ENCODE results near the gene GALT.

GALT gene

GRCh38 chr9:34615132-34615531, 31.3 kb upstream of the GALT start:
- TF ChIP-seq, protein P1, sequence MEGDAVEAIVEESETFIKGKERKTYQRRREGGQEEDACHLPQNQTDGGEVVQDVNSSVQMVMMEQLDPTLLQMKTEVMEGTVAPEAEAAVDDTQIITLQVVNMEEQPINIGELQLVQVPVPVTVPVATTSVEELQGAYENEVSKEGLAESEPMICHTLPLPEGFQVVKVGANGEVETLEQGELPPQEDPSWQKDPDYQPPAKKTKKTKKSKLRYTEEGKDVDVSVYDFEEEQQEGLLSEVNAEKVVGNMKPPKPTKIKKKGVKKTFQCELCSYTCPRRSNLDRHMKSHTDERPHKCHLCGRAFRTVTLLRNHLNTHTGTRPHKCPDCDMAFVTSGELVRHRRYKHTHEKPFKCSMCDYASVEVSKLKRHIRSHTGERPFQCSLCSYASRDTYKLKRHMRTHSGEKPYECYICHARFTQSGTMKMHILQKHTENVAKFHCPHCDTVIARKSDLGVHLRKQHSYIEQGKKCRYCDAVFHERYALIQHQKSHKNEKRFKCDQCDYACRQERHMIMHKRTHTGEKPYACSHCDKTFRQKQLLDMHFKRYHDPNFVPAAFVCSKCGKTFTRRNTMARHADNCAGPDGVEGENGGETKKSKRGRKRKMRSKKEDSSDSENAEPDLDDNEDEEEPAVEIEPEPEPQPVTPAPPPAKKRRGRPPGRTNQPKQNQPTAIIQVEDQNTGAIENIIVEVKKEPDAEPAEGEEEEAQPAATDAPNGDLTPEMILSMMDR (IDR thresholded peaks at IDR 0.05; ENCODE audit: insufficient read depth, low read depth, low read length, missing control alignments), result no peak
- no peak overlapping the region for H3K4me3 ChIP-seq (ENCODE audit: low read depth, low read length)
- DNase-seq (ENCODE audit: low read depth), result no peak

- DNase-seq (ENCODE audit: low read depth), result peak; percentile 96
- H3K4me3 ChIP-seq (ENCODE audit: low read depth, low read length), result peak within 1 kb of the TSS; percentile 86
- TF ChIP-seq, protein P1 (IDR thresholded peaks at IDR 0.05; ENCODE audit: insufficient read depth, low read depth, low read length, missing control alignments), result no peak
Measured at GRCh38 chr9:34620061-34620994, 26.1 kb upstream of the GALT start, which contains the start of gene DCTN3. DCTN3 (minus strand) TSS chr9:34620495; CDS start chr9:34620464, 31 bp downstream.

DNA sequence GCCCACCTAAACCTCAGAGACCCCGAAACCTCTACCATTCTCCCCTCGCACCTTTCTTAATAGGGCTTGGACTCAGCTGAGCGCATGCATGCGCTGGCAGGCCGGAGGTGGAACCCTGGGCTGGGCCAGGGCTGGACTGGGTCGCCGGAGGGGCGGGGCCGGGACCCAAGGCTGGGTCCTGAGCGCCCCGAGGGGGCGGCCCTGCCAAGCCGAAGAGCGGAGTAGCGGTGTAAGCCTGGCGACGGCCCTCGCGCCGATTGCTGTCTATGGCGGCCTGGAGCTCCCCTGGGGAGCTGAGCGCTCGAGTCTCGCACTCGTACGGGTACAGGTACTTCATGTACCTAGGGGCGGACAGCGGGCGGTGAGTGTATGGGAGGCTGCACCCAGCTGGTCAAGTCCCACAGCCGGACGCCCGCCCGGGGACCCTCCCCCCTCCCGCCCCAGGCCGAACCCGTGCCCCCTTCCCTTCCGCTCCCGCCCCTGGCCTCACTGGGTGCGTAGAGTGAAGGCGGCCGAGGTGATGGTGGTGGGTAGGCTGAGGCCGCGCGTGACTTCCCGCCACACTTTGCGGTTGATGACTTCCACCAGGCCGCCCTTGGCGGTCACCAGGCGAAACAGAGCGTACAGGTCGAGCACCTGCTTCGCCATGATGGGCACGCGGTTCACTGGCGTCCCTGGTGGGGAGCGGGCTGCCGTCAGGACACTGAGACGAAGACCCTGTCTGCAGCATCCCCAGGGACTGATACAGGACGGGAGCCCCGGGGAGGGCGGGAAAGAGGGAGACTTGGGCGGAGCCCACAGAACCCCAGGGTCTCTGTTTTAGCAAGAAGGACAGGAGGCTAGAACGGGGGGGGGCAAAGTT, 22.9 kb upstream of the GALT start:
- H3K4me3 ChIP-seq (ENCODE audit: low read depth, low read length), result no peak overlapping the region
- DNase-seq (ENCODE audit: low read depth), result no peak
- TF ChIP-seq, protein P1 (IDR thresholded peaks at IDR 0.05; ENCODE audit: insufficient read depth, low read depth, low read length, missing control alignments), result no peak

DNA sequence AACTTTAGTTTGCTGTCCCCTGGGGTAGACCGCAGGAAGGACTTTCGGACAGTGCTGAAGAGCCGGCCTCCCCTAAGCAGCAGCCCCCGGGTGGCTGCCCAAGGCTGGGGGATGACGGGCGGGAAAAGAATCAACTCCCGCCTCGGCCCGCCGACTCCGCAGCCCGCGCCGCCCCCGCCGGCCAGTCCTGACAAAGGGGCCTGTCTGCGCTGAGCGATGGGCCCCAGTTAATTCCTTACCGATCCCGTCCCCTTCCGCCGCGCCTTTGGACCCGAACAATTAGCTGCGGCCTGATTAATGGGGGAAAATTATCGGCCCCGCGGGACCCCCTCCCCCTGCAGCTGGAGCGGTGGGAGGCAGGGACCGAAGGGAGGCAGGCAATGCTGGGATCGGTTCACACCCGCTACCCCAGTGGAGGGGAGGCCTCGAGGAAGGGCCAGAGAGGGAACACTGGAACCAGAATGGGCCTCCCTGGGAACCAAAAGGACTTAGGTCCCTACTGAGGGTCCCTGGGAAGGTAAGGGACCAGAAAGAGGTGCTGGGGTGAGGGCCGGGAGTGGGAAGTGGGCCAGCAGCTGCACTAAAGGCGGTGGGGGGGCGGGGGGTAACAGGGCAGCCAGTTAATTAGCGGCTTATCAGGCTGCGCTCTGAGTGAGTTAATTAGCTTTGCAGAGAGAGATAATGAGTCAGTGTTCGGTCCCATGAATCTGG, 21.8 kb upstream of the GALT start:
- DNase-seq (ENCODE audit: low read depth), result no peak
- no peak overlapping the region for H3K4me3 ChIP-seq (ENCODE audit: low read depth, low read length)
- TF ChIP-seq, protein P1 (IDR thresholded peaks at IDR 0.05; ENCODE audit: insufficient read depth, low read depth, low read length, missing control alignments), result no peak

GRCh38 chr9:34625186-34625486, 21.3 kb upstream of the GALT start:
- no peak for DNase-seq (ENCODE audit: low read depth)
- TF ChIP-seq, protein P1 (IDR thresholded peaks at IDR 0.05; ENCODE audit: insufficient read depth, low read depth, low read length, missing control alignments), result no peak
- H3K4me3 ChIP-seq (ENCODE audit: low read depth, low read length), result no peak overlapping the region
